Lower leg skin (tissue), 3 donors: ENCODE results near the gene SMPD3.

Source experiments
- POLR2A ChIP-seq, 2 donors: fragments of 450-650 bp; IDR thresholded peaks; one replicate each; pipeline ENCODE4 v1.6.1; 2016 to 2017; ENCODE audit warnings: antibody characterized with exemption in 2 of 2, mild to moderate bottlenecking in 1 of 2, moderate library complexity in 1 of 2
- TF ChIP-seq, protein P1 (sequence below), 3 donors: fragments of 450-650 bp; IDR thresholded peaks; one replicate each; pipeline ENCODE4 v1.5.1; 2016; ENCODE audit warnings: antibody characterized with exemption in 3 of 3, mild to moderate bottlenecking in 3 of 3, moderate library complexity in 2 of 3

DNA sequence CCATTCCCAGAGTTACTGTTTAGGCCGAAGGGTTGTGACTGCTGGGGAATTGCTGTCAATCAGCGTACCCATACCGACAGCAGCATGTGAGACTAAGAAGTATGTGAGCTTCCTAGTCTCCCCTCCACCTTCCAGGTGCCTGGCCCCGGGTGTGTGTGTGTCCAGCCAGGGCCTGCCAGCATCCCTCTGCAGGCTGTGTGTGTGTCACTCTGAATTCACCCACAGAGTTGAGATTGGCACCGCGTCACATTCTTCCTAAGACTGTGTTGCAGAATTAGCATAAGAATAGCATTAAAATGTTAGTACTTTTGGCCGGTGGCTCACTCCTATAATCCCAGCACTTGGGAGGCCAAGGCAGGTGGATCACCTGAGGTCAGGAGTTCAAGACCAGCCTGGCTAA is 105.7 kb downstream of the SMPD3 start:
- TF ChIP-seq, protein P1, sequence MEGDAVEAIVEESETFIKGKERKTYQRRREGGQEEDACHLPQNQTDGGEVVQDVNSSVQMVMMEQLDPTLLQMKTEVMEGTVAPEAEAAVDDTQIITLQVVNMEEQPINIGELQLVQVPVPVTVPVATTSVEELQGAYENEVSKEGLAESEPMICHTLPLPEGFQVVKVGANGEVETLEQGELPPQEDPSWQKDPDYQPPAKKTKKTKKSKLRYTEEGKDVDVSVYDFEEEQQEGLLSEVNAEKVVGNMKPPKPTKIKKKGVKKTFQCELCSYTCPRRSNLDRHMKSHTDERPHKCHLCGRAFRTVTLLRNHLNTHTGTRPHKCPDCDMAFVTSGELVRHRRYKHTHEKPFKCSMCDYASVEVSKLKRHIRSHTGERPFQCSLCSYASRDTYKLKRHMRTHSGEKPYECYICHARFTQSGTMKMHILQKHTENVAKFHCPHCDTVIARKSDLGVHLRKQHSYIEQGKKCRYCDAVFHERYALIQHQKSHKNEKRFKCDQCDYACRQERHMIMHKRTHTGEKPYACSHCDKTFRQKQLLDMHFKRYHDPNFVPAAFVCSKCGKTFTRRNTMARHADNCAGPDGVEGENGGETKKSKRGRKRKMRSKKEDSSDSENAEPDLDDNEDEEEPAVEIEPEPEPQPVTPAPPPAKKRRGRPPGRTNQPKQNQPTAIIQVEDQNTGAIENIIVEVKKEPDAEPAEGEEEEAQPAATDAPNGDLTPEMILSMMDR (IDR thresholded peaks at IDR 0.05): no peak
- no peak for TF ChIP-seq POLR2A (IDR thresholded peaks at IDR 0.05)
